Spleen (tissue), 7 donors: ENCODE data around the gene MIEF2.

Experiments
- POLR2A ChIP-seq, 3 donors: fragments of 450-650 bp; IDR thresholded peaks; one replicate each; pipeline ENCODE4 v1.5.1; 2017; ENCODE audit warnings: antibody characterized with exemption in 3 of 3, mild to moderate bottlenecking in 1 of 3
- POLR2AphosphoS5 ChIP-seq, 3 donors: sonication (generic); formaldehyde crosslinking; IDR thresholded peaks; one replicate each; pipeline ENCODE4 v1.5.1; 2017; ENCODE audit warnings: antibody characterized with exemption in 3 of 3
- TF ChIP-seq, protein P1 (sequence below), 11 experiments: fragments of 200-600 bp in 7 of 11; fragments of 450-650 bp in 4 of 11; sonication (generic) in 4 of 11; IDR thresholded peaks in 8 of 11; conservative IDR thresholded peaks in 3 of 11; 1 replicate in 7 of 11; 2 replicates in 4 of 11; pipeline versions ENCODE4 v1.4.0 to v1.8.0; 2016 to 2021; ENCODE audit warnings: antibody characterized with exemption in 11 of 11, inconsistent platforms in 4 of 11, mild to moderate bottlenecking in 1 of 11
- donor health status: DM: no; HTN: no; CAD: no; lungs with moderate emphysema.
- donor health status: DM: no; HTN: no; CAD: no.
- donor health status: DM: no; HTN: no; CAD: no.

DNA sequence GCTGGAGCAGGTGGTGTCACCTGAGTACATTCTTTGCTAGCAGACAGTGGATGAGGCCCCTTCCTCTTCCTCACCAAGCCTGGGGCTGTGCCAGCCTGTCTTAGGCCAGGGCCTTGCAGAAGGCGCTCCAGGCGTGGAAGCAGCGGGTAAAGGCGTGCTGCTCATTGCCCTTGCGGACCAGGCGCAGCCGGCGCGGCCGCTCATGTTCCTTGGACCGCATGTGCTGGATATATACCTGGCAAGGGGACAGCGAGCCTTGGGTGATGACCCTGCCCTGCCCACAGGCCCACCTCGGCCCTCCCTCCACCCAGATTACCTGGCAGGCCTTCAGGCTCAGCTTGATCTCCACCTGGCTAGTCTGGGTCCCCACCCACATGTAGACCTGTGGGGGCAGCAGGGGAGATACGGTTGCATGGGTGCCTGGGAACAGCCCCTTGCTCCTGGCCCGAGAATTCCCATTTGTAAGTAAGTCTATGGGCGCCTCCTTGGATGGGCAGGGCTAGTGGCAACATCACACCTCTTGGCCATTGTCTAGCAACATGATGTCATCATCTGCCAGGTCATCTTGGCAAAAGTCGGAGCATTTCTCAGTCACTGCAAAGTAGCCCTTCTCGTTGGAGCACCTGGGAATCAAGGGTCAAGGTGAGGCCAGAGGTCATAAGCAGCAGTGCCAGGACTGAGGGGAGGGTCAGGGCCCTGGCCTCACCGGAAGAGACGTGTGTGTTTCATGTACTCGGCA, 15.3 kb upstream of the MIEF2 start:
- TF ChIP-seq, protein P1, sequence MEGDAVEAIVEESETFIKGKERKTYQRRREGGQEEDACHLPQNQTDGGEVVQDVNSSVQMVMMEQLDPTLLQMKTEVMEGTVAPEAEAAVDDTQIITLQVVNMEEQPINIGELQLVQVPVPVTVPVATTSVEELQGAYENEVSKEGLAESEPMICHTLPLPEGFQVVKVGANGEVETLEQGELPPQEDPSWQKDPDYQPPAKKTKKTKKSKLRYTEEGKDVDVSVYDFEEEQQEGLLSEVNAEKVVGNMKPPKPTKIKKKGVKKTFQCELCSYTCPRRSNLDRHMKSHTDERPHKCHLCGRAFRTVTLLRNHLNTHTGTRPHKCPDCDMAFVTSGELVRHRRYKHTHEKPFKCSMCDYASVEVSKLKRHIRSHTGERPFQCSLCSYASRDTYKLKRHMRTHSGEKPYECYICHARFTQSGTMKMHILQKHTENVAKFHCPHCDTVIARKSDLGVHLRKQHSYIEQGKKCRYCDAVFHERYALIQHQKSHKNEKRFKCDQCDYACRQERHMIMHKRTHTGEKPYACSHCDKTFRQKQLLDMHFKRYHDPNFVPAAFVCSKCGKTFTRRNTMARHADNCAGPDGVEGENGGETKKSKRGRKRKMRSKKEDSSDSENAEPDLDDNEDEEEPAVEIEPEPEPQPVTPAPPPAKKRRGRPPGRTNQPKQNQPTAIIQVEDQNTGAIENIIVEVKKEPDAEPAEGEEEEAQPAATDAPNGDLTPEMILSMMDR (IDR thresholded peaks at IDR 0.05 in 8 of 11, conservative IDR thresholded peaks at IDR 0.05 in 3 of 11), result no peak
- TF ChIP-seq POLR2A (IDR thresholded peaks at IDR 0.05) (no peak), POLR2AphosphoS5 (IDR thresholded peaks at IDR 0.05) (peak; percentile 6 to 70 (median 17))
